Choroid plexus epithelial cell (primary cell): ENCODE results near the gene SIRT6.
"Not testable (repeated sequence)": the region's sequence is repeated elsewhere in the genome, so short reads cannot be mapped to it uniquely, and the experiment has no call there.

Experiments used
- DNase-seq: peaks from one replicate; pipeline ENCODE4 v3.0.0-alpha.2; 2010; ENCODE audit warnings: low read depth
- H3K4me3 ChIP-seq: 2 replicates; pipeline ENCODE4 v1.5.1; 2011; ENCODE audit warnings: low read depth, mild to moderate bottlenecking, control low read depth, low read length, moderate library complexity
- CTCF ChIP-seq: conservative IDR thresholded peaks from 2 replicates; pipeline ENCODE4 v1.5.1; 2011; ENCODE audit warnings: low read depth, mild to moderate bottlenecking, control low read depth, inconsistent platforms, low read length, moderate library complexity

Gene SIRT6

GRCh38 chr19:4198467-4199126 is 16.2 kb upstream of the SIRT6 start:
- no peak overlapping the region for H3K4me3 ChIP-seq
- TF ChIP-seq CTCF: no peak
- DNase-seq: no peak

GRCh38 chr19:4197625-4198466 is 15.5 kb upstream of the SIRT6 start:
- DNase-seq: no peak
- no peak overlapping the region for H3K4me3 ChIP-seq
- TF ChIP-seq CTCF: no peak

GRCh38 chr19:4197228-4197624 is 14.9 kb upstream of the SIRT6 start:
- DNase-seq: no peak
- H3K4me3 ChIP-seq: no peak overlapping the region
- TF ChIP-seq CTCF: no peak

GRCh38 chr19:4196587-4197148 is 14.3 kb upstream of the SIRT6 start:
- no peak overlapping the region for H3K4me3 ChIP-seq
- no peak for DNase-seq
- TF ChIP-seq CTCF: no peak

GRCh38 chr19:4196009-4196408 is 13.6 kb upstream of the SIRT6 start:
- TF ChIP-seq CTCF: no peak
- no peak overlapping the region for H3K4me3 ChIP-seq
- DNase-seq: no peak

- no peak for DNase-seq
- no peak for TF ChIP-seq CTCF
- no peak overlapping the region for H3K4me3 ChIP-seq
Measured at GRCh38 chr19:4194353-4194752, 12.0 kb upstream of the SIRT6 start.

- not testable (repeated sequence) for DNase-seq, H3K4me3 ChIP-seq
Measured at GRCh38 chr19:4192537-4192936, 10.2 kb upstream of the SIRT6 start.
